Omental fat pad (tissue), 4 donors: ENCODE data around the gene CCDC175. TPM values are rescaled to one million over a fixed set of nuclear protein-coding genes. Genes with fewer than 3 reads are reported as not detected.

ENCODE experiments used
- ATAC-seq: fragments of 150-250 bp; one replicate; pipeline ENCODE4 v1.9.1; 2016; ENCODE audit warnings: mild to moderate bottlenecking, moderate library complexity; ENCODE audit not compliant: low FRiP score
- DNase-seq: peaks from one replicate; pipeline ENCODE4 v3.0.0-alpha.2; 2019; ENCODE audit warnings: low spot score
- total RNA-seq, 4 donors: library from RNA; depleted of rRNA; stranded (reverse); fragments of >200 nt; gene quantifications; one replicate each; pipeline ENCODE4 v1.1.0, GENCODE V29; 2016
- TF ChIP-seq, protein P1 (sequence below), 3 donors: fragments of 450-650 bp; IDR thresholded peaks; one replicate each; pipeline ENCODE4 v1.5.1; 2016 to 2017; ENCODE audit warnings: antibody characterized with exemption in 3 of 3, mild to moderate bottlenecking in 3 of 3, moderate library complexity in 2 of 3

CCDC175 gene
- total RNA-seq, 4 donors from 2014 or later: not detected

DNA sequence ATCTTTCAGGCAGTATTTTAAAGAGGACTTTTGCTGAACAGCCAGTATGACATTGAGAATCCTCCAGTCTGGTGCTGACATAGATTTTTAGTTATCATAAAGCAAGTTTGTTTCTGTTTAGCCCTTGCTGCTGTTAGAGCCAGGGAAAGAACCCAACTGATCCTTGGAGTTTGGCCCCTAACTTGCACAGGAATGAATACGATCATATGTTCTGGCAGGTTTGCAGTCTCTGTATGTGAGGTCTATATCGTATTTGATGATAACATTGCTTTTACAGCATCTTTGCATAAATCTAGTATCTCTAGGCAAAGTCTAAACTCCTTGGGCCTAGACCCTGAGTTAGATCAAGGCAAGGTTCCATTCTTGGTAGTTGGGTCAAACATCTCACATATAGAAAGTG, 4.3 kb upstream of the CCDC175 start:
- TF ChIP-seq, protein P1, sequence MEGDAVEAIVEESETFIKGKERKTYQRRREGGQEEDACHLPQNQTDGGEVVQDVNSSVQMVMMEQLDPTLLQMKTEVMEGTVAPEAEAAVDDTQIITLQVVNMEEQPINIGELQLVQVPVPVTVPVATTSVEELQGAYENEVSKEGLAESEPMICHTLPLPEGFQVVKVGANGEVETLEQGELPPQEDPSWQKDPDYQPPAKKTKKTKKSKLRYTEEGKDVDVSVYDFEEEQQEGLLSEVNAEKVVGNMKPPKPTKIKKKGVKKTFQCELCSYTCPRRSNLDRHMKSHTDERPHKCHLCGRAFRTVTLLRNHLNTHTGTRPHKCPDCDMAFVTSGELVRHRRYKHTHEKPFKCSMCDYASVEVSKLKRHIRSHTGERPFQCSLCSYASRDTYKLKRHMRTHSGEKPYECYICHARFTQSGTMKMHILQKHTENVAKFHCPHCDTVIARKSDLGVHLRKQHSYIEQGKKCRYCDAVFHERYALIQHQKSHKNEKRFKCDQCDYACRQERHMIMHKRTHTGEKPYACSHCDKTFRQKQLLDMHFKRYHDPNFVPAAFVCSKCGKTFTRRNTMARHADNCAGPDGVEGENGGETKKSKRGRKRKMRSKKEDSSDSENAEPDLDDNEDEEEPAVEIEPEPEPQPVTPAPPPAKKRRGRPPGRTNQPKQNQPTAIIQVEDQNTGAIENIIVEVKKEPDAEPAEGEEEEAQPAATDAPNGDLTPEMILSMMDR (IDR thresholded peaks at IDR 0.05): no peak
- no peak for ATAC-seq
- no peak for DNase-seq

DNA sequence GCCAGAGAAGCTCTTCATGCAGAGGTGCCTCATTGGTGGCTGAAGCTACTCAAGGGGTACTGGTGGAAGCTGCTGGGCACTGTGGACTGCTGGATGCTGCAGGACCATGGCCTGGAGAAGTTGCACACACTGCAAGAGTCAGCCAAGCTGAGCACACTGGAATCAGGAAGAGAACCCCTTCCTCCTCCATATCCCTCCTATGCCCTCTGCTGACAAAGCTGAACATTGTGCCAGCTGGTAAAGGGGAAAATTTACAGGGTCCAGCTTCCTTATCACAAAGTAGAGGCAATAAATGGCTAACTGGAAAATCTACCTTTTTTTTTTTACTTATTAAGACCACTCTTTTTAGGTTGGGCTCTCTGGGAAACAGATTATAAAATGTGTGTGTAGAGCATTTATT, 6.5 kb downstream of the CCDC175 start:
- ATAC-seq (no peak), DNase-seq (no peak)
- TF ChIP-seq, protein P1 (IDR thresholded peaks at IDR 0.05): no peak

DNA sequence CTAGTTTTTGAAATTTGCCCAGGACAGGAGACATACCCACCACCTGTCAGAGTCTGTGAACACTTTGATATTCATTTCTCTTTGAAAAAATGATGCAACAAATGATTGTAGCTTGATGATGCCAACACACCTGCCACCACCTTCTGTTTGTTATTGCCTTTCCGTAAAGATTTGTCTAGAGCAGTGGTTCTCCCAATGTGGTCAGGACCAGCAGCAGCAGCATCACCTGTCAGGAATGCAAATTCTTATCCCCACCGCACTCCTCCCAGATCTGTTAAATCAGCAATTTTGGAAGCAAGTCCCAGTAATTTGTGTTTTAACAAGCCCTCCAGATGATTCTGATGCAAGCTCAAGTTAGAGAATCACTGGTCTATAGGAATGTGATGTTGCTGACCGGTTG, 9.9 kb downstream of the CCDC175 start:
- DNase-seq: no peak
- TF ChIP-seq, protein P1 (IDR thresholded peaks at IDR 0.05): no peak
- no peak for ATAC-seq

DNA sequence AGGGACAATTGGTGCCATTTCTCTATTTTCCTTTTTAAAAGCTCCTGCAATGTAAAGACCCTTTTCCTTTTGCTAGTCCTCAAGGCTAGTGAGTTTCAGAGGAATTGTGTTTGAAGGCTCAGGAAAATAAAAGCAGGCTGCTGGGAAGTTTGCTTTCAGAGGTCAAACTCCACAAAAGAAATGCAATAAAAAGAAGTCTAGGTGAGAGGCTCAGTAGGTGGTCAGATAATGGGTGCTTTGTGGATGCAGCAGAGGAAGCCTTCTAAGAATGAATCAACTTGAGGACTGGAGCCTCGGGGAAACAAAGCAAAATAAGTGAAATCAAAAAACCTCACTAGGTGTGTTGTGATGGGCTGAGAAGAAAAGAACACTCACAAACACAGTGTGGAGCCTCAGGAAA, 10.3 kb downstream of the CCDC175 start:
- TF ChIP-seq, protein P1 (IDR thresholded peaks at IDR 0.05): no peak
- no peak for ATAC-seq

DNA sequence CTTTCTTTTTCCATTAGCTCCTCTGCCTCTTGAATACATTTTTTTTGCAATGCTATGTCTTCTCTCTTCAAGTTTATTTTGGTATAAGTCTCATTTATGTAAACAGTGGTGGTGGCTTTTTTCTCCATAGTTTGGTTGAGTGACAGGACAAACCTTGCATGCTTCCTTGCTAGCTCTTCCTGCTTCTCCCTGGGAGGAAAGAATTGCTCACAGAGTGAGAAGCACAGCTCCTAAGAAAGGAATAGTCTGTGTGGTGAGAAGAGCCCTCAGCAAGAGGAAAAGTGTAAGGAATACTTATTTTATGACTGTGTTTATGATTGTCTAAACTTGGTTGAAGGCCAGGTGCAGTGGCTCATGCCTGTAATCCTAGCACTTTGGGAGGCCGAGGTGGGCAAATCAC, 11.5 kb downstream of the CCDC175 start:
- ATAC-seq (no peak), DNase-seq (no peak)
- TF ChIP-seq, protein P1 (IDR thresholded peaks at IDR 0.05): no peak

More for the DNA sequence above, 10.3 kb downstream of the CCDC175 start:
- DNase-seq: no peak

DNA sequence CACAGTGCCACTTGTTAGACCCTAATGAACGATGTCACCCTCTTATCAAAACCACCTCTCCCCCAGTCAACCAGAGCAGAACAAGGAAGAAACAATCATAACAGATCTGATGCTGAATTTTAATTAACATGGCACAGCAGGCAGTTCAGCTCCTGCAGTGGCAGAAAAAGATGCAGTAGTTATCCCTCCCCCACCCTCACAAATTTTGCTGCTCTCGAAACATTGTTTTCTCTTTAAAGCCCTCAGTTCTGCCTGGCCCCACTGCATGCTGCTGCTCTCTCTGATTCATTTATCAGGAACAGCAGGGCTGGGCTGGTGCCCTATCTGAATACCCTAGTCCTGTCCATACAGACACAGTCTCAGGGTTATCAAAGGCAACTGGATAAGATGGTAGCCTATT, 12.2 kb downstream of the CCDC175 start:
- TF ChIP-seq, protein P1 (IDR thresholded peaks at IDR 0.05): no peak
- DNase-seq (no peak), ATAC-seq (no peak)

DNA sequence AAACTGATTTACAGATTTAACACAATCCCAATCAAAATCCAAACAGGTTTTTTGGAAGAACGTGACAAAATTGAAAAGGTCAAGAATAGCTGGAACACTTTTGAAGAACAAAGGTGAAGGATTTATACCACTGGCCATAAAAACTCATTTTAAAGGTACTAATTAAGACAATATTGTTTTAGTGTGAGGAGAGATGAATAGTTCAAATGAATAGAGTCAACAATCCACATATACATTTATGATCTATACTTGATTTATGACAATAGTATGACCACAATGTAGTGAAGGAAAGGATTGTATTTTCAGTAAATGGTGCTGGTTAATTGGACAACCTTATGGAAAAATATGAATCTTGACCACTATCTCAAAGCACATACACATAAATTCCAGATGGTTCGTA, 29.3 kb downstream of the CCDC175 start:
- ATAC-seq: no peak
- TF ChIP-seq, protein P1 (IDR thresholded peaks at IDR 0.05): no peak
- DNase-seq: no peak
